Thyroid gland (tissue), 4 donors: ENCODE measurements around the gene NCBP1. TPM values are rescaled to one million over a fixed set of nuclear protein-coding genes. Genes with fewer than 3 reads are reported as not detected.
A peak's percentile ranks its signal among the peaks of the same experiment; 100 is the strongest.

Source experiments
- DNase-seq, 2 donors: peaks; one replicate each; pipeline ENCODE4 v3.0.0-alpha.2; 2019
- H3K27ac ChIP-seq, 3 donors: fragments of 200-600 bp; sonication (generic); 1 replicate in 2 of 3; 2 replicates in 1 of 3; pipeline ENCODE4 v1.5.1; 2016 to 2019; ENCODE audit warnings: mild to moderate bottlenecking in 1 of 3, moderate library complexity in 1 of 3
- H3K27me3 ChIP-seq: fragments of 200-600 bp; sonication (generic); one replicate; pipeline ENCODE4 v1.5.1; 2019
- H3K36me3 ChIP-seq, 2 donors: fragments of 200-600 bp; sonication (generic); one replicate each; pipeline ENCODE4 v1.5.1; 2016 to 2019
- H3K4me1 ChIP-seq, 2 donors: fragments of 200-600 bp; sonication (generic); one replicate each; pipeline ENCODE4 v1.5.1; 2017 to 2019
- H3K4me3 ChIP-seq, 3 donors: fragments of 200-600 bp; sonication (generic); replicated peaks in 1 of 3; 1 replicate in 2 of 3; 2 replicates in 1 of 3; pipeline ENCODE4 v1.5.1; 2016; ENCODE audit warnings: mild to moderate bottlenecking in 1 of 3
- H3K9me3 ChIP-seq: fragments of 200-600 bp; sonication (generic); one replicate; pipeline ENCODE4 v1.5.1; 2017
- POLR2A ChIP-seq, 2 donors: fragments of 450-650 bp; IDR thresholded peaks; one replicate each; pipeline ENCODE4 v1.6.1; 2017; ENCODE audit warnings: antibody characterized with exemption in 2 of 2, mild to moderate bottlenecking in 2 of 2, moderate library complexity in 1 of 2
- WGBS, 2 donors: methylation state at CpG; one replicate each; pipeline ENCODE4 v1.1.5; 2017; 5-methylcytosine and 5-hydroxymethylcytosine counted together
- intact Hi-C: fragments of 100-400 bp; cut with DNase I; formaldehyde crosslinking; loops from one replicate; pipeline ENCODE4 v1.15.1; 2023
- total RNA-seq, 4 donors: library from RNA; depleted of rRNA; stranded (reverse); fragments of >200 nt; gene quantifications; one replicate each; pipeline ENCODE4 v1.2.3, GENCODE V29; 2016
- TF ChIP-seq, protein P1 (sequence below), 6 experiments: fragments of 200-600 bp in 3 of 6; fragments of 450-650 bp in 3 of 6; sonication (generic) in 3 of 6; IDR thresholded peaks; one replicate each; pipeline ENCODE4 v1.5.1; 2016 to 2019; ENCODE audit warnings: antibody characterized with exemption in 6 of 6, mild to moderate bottlenecking in 2 of 6, inconsistent platforms in 1 of 6, moderate library complexity in 1 of 6

NCBP1 gene
- total RNA-seq, 4 donors from 2014 or later = 25.7 to 40.4 (median 28.8) TPM

DNA sequence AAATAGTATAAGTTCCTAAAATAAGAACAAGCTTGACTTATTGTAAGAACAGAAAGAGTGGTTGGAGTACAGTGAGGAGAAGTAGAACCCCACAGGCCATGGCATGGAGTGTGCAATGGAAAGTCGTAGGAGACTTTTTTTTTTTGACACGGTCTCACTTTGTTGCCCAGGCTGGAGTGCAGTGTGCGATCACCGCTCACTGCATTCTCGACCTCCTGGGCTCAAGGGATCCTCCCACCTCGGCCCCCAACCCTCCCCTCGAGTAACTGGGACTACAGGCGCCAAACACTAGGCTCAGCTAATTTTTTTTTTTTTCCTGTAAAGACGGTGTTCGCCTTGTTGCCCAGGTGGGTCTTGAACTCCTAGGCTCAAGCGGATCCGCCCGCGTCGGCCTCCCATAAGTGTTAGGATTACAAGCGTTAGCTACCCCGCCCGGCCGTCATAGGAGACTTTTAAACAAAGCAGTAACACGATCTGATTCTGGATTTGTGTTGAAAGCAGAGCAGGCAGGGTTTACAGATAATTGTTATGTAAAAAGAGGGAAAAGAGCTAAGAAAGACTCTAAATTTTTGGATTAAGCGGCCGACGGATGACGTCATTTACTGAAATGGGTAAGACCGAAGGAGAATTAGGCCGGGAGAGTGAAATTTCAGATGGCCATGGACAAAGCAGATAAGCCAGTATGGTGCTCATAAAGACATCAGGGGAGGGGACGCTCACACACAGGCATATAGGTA lies 1.2 kb upstream of the NCBP1 start:
- H3K4me3 ChIP-seq = peak overlapping the region; percentile 61 to 94 (median 63)
- H3K9me3 ChIP-seq = no peaks in the 10 kb centered on the region
- TF ChIP-seq, protein P1, sequence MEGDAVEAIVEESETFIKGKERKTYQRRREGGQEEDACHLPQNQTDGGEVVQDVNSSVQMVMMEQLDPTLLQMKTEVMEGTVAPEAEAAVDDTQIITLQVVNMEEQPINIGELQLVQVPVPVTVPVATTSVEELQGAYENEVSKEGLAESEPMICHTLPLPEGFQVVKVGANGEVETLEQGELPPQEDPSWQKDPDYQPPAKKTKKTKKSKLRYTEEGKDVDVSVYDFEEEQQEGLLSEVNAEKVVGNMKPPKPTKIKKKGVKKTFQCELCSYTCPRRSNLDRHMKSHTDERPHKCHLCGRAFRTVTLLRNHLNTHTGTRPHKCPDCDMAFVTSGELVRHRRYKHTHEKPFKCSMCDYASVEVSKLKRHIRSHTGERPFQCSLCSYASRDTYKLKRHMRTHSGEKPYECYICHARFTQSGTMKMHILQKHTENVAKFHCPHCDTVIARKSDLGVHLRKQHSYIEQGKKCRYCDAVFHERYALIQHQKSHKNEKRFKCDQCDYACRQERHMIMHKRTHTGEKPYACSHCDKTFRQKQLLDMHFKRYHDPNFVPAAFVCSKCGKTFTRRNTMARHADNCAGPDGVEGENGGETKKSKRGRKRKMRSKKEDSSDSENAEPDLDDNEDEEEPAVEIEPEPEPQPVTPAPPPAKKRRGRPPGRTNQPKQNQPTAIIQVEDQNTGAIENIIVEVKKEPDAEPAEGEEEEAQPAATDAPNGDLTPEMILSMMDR (IDR thresholded peaks at IDR 0.05) = no peak
- no peak for TF ChIP-seq POLR2A (IDR thresholded peaks at IDR 0.05)
- H3K27ac ChIP-seq = peak overlapping the region; percentile 96 to 98 (median 98)
- no peaks in the 10 kb centered on the region for H3K36me3 ChIP-seq
- H3K27me3 ChIP-seq = no peaks in the 10 kb centered on the region
- WGBS, 2 donors = 1 to 2% methylated on average over 27 of the region's 27 CpGs
- peak; percentile 56 to 61 for DNase-seq
- peaks cover 19 to 45% of the 10 kb centered on the region in 2 donors for H3K4me1 ChIP-seq
- intact Hi-C loops = no loop called here

GRCh38 chr9:97633859-97634490 lies 354 bp downstream of the NCBP1 start:
- peak overlapping the region; percentile 61 to 94 (median 93) for H3K4me3 ChIP-seq
- H3K27ac ChIP-seq = peak overlapping the region; percentile 96 to 98 (median 98)
- intact Hi-C loops = no loop called here
- TF ChIP-seq, protein P1 (IDR thresholded peaks at IDR 0.05) = no peak
- TF ChIP-seq POLR2A (IDR thresholded peaks at IDR 0.05) = peak in 1 of 2 donors; percentile 54
- H3K9me3 ChIP-seq = no peaks in the 10 kb centered on the region
- 0% methylated on average over 15 to 24 of the region's 43 CpGs for WGBS, 2 donors
- no peak for DNase-seq
- H3K4me1 ChIP-seq = peaks cover 19 to 53% of the 10 kb centered on the region in 2 donors
- no peaks in the 10 kb centered on the region for H3K36me3 ChIP-seq
- H3K27me3 ChIP-seq = no peaks in the 10 kb centered on the region

- intact Hi-C loops = no loop called here
- Histone ChIP-seq H3K4me3 (peak overlapping the region in 1 of 3 donors; percentile 94), H3K27ac (no peak overlapping the region), H3K9me3 (no peaks in the 10 kb centered on the region), H3K27me3 (no peaks in the 10 kb centered on the region), H3K36me3 (no peaks in the 10 kb centered on the region), H3K4me1 (peaks cover 19 to 51% of the 10 kb centered on the region in 2 donors)
- 68 to 73% methylated on average over 7 of the region's 7 CpGs for WGBS, 2 donors
- no peak for DNase-seq
- TF ChIP-seq POLR2A (IDR thresholded peaks at IDR 0.05) = no peak
- TF ChIP-seq, protein P1 (IDR thresholded peaks at IDR 0.05) = no peak
Observed at GRCh38 chr9:97635026-97635425, 1.4 kb downstream of the NCBP1 start.

GRCh38 chr9:97636903-97637302 lies 3.3 kb downstream of the NCBP1 start:
- Histone ChIP-seq H3K27me3 (no peaks in the 10 kb centered on the region), H3K36me3 (no peaks in the 10 kb centered on the region), H3K9me3 (no peaks in the 10 kb centered on the region), H3K4me1 (peaks cover 19 to 47% of the 10 kb centered on the region in 2 donors), H3K27ac (no peak overlapping the region), H3K4me3 (no peak overlapping the region)
- intact Hi-C loops = no loop called here
- TF ChIP-seq, protein P1 (IDR thresholded peaks at IDR 0.05) = no peak
- no peak for TF ChIP-seq POLR2A (IDR thresholded peaks at IDR 0.05)
- WGBS, 2 donors = 85 to 90% methylated on average over 3 of the region's 3 CpGs
- no peak for DNase-seq

GRCh38 chr9:97638666-97639065 lies 5.0 kb downstream of the NCBP1 start:
- Histone ChIP-seq H3K27me3 (no peaks in the 10 kb centered on the region), H3K4me3 (no peak overlapping the region), H3K4me1 (peaks cover 19 to 44% of the 10 kb centered on the region in 2 donors), H3K27ac (no peak overlapping the region), H3K36me3 (peaks cover 3 to 5% of the 10 kb centered on the region in 2 donors), H3K9me3 (no peaks in the 10 kb centered on the region)
- TF ChIP-seq POLR2A (IDR thresholded peaks at IDR 0.05) = no peak
- TF ChIP-seq, protein P1 (IDR thresholded peaks at IDR 0.05) = peak in 1 of 6 experiments; percentile 10
- no peak for DNase-seq
- intact Hi-C loops = no loop called here
- 68 to 78% methylated on average over 3 of the region's 3 CpGs for WGBS, 2 donors
